Stimulated activated naive CD8-positive, alpha-beta T cell treated with anti-CD3 and anti-CD28 coated beads, Interleukin-15, amount 100 ng/mL, for 72 hours (primary cell): Measurements from ENCODE around the gene ETNK2.
A peak's percentile ranks its signal among the peaks of the same experiment; 100 is the strongest.
"Not testable (repeated sequence)": the region's sequence is repeated elsewhere in the genome, so short reads cannot be mapped to it uniquely, and the experiment has no call there.

Experiments used
- ATAC-seq: fragments of 150-1000 bp; cut with Tn5 transposase; 2 replicates; pipeline ENCODE4 v1.10.0; 2021; ENCODE audit warnings: mild to moderate bottlenecking, moderate library complexity
- DNase-seq, 2 donors: peaks; one replicate each; pipeline ENCODE4 v3.0.0; 2021 to 2022
- H3K27ac Mint-ChIP-seq, 2 donors: one replicate each; pipeline ENCODE4 v1.8.0; 2022; ENCODE audit warnings: mild to moderate bottlenecking in 2 of 2, mixed read lengths in 2 of 2, moderate library complexity in 2 of 2
- H3K27me3 Mint-ChIP-seq: one replicate; pipeline ENCODE4 v1.8.0; 2022; ENCODE audit warnings: mixed read lengths
- H3K4me1 Mint-ChIP-seq: one replicate; pipeline ENCODE4 v1.8.0; 2022; ENCODE audit warnings: mild to moderate bottlenecking, mixed read lengths
- H3K4me3 Mint-ChIP-seq, 2 donors: one replicate each; pipeline ENCODE4 v1.8.0; 2022; ENCODE audit warnings: mild to moderate bottlenecking in 2 of 2, mixed read lengths in 2 of 2, moderate library complexity in 1 of 2
- H3K9me3 Mint-ChIP-seq, 2 donors: one replicate each; pipeline ENCODE4 v1.8.0; 2022; ENCODE audit warnings: mixed read lengths in 2 of 2

ETNK2 gene

GRCh38 chr1:204090132-204090531 is 61.7 kb downstream of the ETNK2 start:
- not testable (repeated sequence) for H3K27me3 Mint-ChIP-seq, H3K27ac Mint-ChIP-seq

GRCh38 chr1:204089044-204089751 is 62.6 kb downstream of the ETNK2 start:
- Mint-ChIP-seq H3K4me1 (no peaks in the 10 kb centered on the region), H3K4me3 (no peak overlapping the region), H3K27me3 (no peaks in the 10 kb centered on the region), H3K27ac (peak overlapping the region in 1 of 2 donors; percentile 86), H3K9me3 (no peaks in the 10 kb centered on the region)
- no peak for ATAC-seq
- no peak for DNase-seq

More at GRCh38 chr1:204090132-204090531, 61.7 kb downstream of the ETNK2 start:
- not testable (repeated sequence) for H3K9me3 Mint-ChIP-seq, ATAC-seq, DNase-seq, H3K4me1 Mint-ChIP-seq, H3K4me3 Mint-ChIP-seq

DNA sequence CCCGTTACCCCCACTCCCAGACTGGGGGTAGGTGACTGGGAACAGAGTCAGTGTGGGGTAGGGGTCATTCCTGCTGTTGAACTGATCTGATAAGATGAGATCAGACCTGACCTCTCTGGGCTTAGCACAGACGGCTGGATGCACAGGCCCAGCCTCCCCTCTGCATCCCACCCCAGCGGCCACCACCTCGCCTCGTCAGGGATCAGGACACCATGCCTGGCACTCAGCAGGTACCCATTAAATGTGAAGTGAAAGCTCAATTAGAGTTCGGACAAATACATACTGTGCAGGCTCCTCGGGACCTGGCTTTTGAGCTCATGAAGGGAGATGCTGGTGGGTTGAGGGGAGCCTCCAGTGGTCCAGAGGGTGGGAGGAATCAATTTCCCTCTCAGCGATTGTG is 63.2 kb downstream of the ETNK2 start:
- Mint-ChIP-seq H3K4me3 (no peak overlapping the region), H3K9me3 (no peaks in the 10 kb centered on the region), H3K4me1 (no peaks in the 10 kb centered on the region), H3K27me3 (no peaks in the 10 kb centered on the region), H3K27ac (peak overlapping the region in 1 of 2 donors; percentile 86)
- ATAC-seq (no peak), DNase-seq (no peak)

DNA sequence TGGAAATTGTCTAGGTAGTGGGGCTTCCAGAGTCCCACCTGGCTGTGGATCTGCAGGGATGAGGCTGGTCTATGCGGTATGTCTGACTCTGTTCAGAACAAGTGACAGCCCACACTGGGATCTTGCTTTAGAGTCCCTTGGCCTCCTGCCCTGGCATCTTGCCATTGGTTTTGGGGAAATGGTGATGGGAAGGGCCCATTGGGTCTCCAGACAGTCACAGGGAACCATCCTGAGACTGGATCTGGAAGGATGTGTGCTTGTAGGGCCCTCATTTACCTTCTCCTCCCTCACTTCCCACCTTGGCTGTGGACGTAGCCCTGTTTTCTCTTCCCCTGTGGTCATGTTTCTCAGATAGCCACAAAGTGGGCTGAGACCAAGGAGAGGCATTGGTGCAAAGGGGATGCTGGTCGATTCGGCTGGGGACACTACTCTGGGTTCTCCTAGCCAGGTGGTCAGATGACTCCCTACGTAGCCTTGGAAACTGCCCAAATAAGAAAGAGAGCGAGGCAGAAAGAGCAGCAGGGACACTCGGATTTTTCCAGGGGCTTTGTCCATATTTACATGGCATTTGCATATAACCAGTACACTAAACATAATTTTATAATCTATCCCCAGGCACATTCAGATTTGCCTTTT is 63.8 kb downstream of the ETNK2 start:
- DNase-seq, result no peak
- H3K4me3 Mint-ChIP-seq, result no peak overlapping the region
- H3K9me3 Mint-ChIP-seq, result no peaks in the 10 kb centered on the region
- H3K4me1 Mint-ChIP-seq, result no peaks in the 10 kb centered on the region
- no peaks in the 10 kb centered on the region for H3K27me3 Mint-ChIP-seq
- H3K27ac Mint-ChIP-seq, result no peak overlapping the region
- ATAC-seq, result no peak

DNA sequence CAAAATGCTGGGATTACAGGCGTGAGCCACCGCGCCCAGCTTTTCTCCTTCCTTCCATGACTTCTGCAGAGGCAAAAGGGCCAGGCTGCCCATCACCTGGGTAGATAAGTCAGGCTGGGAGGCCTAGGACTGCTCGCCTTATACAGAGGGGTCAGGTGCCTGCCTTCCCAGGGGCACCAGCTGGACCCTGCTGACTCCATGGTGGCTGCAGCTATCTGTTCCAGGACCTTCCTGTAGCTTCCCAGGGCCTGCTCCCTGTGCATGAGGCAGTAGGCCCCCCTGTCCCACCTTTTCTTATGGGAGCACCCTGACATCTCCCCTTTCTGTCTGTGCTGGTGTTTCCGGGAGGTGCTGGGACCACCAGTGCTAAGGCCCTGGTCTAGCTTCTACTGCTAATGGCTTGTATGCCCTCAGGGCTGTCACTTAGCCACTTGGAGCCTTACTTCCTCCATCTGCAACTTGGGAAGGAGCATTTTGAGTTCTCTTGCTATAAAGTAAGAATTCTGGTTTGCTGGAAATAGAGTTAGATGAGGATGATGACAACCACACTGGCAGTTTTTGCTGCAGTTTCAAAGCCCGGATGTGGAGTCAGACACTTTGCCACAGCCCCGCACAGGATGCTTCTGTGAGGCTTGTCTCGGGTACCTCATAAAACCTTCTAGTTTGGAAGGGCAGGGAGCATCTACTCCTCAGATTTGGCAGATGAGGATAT is 64.5 kb downstream of the ETNK2 start:
- no peak for DNase-seq
- ATAC-seq, result no peak
- Mint-ChIP-seq H3K27me3 (peaks cover 2% of the 10 kb centered on the region), H3K4me1 (no peaks in the 10 kb centered on the region), H3K9me3 (no peaks in the 10 kb centered on the region), H3K27ac (no peak overlapping the region), H3K4me3 (no peak overlapping the region)

DNA sequence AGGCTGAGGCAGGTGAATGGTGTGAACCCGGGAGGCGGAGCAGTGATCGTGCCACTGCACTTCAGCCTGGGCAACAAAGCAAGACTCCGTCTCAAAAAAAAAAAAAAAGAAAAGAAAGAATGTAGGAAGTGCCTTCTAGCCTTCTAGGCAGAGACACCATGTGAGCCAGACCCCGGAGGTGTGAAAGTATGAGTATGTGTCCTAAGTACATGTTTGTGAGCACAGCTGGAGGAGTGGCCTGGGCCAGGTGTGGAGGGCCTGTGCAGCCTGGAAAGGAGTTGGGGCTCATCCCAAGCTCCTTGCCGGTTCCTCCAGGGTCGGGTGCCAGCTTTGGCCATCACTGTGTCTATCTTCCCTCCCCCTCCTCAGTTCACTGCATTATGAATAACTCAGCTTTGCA is 66.0 kb downstream of the ETNK2 start:
- no peaks in the 10 kb centered on the region for H3K9me3 Mint-ChIP-seq
- H3K27ac Mint-ChIP-seq, result peak overlapping the region in 1 of 2 donors; percentile 77
- no peak for ATAC-seq

GRCh38 chr1:204084247-204084772 is 67.5 kb downstream of the ETNK2 start:
- Mint-ChIP-seq H3K27me3 (peaks cover 8% of the 10 kb centered on the region), H3K4me1 (no peaks in the 10 kb centered on the region), H3K4me3 (no peak overlapping the region), H3K27ac (no peak overlapping the region), H3K9me3 (no peaks in the 10 kb centered on the region)
- DNase-seq (no peak), ATAC-seq (no peak)

More for the DNA sequence above, 66.0 kb downstream of the ETNK2 start:
- no peak overlapping the region for H3K4me3 Mint-ChIP-seq
- no peak for DNase-seq
- H3K4me1 Mint-ChIP-seq, result no peaks in the 10 kb centered on the region
- H3K27me3 Mint-ChIP-seq, result peaks cover 8% of the 10 kb centered on the region

DNA sequence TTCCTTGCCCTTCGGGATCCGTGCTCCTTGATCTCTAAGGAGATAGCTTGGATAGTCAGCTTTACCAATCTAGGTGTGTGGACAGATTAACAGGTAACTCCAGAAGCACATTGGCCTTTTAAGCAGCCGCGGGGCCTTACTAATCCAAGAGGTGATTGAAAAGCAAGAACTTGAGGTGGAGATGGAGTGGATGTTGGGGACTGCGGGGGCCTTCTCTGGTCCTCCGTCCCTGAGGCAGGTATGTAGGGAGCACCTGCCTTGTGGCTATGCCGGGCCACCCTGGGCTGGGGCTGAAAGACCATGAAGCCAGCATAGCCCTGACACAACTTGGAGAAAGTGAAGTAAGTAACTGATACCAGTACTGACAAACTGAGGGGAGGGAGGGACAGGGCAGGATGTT is 68.4 kb downstream of the ETNK2 start:
- ATAC-seq, result no peak
- H3K27me3 Mint-ChIP-seq, result peaks cover 12% of the 10 kb centered on the region
- H3K4me1 Mint-ChIP-seq, result no peaks in the 10 kb centered on the region
- no peak for DNase-seq
- H3K4me3 Mint-ChIP-seq, result no peak overlapping the region
- no peaks in the 10 kb centered on the region for H3K9me3 Mint-ChIP-seq
- no peak overlapping the region for H3K27ac Mint-ChIP-seq

- H3K9me3 Mint-ChIP-seq, result no peaks in the 10 kb centered on the region
- peak overlapping the region in 1 of 2 donors; percentile 66 for H3K27ac Mint-ChIP-seq
- H3K27me3 Mint-ChIP-seq, result peaks cover 27% of the 10 kb centered on the region
- H3K4me1 Mint-ChIP-seq, result no peaks in the 10 kb centered on the region
- DNase-seq, result no peak
- H3K4me3 Mint-ChIP-seq, result no peak overlapping the region
- ATAC-seq, result no peak
Measured at GRCh38 chr1:204081791-204082513, 69.9 kb downstream of the ETNK2 start.

DNA sequence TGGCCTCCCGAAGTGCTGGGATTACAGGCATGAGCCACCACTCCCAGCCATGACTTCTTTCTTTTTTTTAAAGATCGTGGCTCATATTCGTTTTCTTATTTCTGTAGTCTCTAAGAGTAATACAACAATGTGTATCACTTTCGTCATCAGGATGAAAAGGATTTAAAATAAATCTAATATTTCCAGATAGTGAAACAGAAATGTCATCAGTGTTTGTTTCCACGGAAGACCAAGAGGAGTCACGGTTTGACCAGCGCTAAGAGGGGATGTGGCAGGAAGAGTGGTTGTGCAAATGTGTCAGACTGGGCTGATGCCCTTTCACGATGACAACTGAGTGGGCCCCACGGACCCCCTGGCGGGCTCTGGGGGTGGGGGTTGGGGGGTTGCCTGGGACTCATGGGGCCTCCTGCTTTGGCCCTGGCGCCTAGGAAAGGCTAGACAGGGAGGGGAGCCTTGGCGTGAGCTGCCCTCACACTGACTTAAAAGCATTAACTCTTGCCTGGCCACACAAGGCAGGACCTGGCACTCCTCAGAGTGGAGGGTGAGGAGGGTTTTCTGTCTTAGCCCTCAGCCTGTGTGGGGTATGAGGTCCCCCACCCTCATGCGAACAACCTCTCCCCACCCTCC is 70.6 kb downstream of the ETNK2 start:
- DNase-seq (no peak), ATAC-seq (no peak)
- Mint-ChIP-seq H3K27ac (peak overlapping the region in 1 of 2 donors; percentile 56), H3K4me3 (no peak overlapping the region), H3K27me3 (peaks cover 34% of the 10 kb centered on the region), H3K9me3 (no peaks in the 10 kb centered on the region), H3K4me1 (no peaks in the 10 kb centered on the region)
